GM18499 (cell line): ENCODE data around the gene PTPRM.
"Not testable (repeated sequence)": the region's sequence is repeated elsewhere in the genome, so short reads cannot be mapped to it uniquely, and the experiment has no call there.

Experiments
- ATAC-seq: cut with Tn5 transposase; IDR thresholded peaks from one replicate; pipeline ENCODE4 v1.9.1; 2021; ENCODE audit warnings: moderate number of reproducible peaks; ENCODE audit not compliant: insufficient read depth, unreplicated experiment

PTPRM gene

DNA sequence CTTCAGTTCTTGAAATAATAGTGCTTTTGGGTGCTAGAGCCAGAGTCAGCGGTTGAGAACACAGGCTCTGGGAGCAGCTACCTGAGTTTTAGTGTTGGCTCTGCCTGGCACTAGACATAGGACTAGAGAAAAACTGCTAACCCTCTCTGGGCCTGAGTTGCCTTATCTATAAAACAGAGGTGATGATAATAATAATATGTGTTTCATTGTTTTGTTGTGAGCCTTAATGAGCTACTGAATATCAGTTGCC, 391.7 kb downstream of the PTPRM start:
- no peak for ATAC-seq

DNA sequence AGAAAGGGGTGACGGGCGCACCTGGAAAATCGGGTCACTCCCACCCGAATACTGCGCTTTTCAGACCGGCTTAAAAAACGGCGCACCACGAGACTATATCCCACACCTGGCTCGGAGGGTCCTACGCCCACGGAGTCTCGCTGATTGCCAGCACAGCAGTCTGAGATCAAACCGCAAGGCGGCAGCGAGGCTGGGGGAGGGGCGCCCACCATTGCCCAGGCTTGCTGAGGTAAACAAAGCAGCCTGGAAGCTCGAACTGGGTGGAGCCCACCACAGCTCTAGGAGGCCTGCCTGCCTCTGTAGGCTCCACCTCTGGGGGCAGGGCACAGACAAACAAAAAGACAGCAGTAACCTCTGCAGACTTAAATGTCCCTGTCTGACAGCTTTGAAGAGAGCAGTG, 399.6 kb downstream of the PTPRM start:
- ATAC-seq, result not testable (repeated sequence)

DNA sequence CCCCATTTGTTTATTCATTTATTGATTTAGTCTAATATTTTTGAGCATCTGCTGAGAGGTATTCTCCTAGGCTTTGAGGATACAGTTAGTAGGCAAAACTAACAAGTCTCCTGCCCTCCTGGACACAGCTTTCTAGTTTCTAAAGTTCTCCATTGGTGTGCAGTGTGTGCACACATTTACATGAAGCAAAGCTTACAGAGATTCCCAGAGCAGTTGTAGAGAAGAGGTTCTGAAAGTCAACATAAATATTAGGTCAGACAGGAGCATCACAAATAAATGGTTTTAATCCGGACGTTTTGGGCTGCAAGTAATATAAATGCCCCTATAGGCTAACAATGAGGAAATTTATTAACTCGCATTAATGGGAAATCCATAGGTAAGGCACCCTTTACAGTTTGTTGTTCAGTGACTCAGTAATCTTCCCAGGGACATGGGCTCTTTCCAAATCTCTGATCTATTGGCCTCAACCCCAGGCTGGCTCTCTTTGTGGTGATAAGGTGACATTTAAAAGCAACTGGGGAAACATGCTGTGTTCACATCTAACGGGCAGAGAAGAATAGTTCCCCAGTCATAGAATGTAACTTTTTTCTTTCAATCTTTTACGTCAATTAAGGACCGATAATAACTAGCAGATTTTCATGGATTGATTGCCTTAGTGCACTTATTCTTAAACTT, 407.2 kb downstream of the PTPRM start:
- no peak for ATAC-seq

DNA sequence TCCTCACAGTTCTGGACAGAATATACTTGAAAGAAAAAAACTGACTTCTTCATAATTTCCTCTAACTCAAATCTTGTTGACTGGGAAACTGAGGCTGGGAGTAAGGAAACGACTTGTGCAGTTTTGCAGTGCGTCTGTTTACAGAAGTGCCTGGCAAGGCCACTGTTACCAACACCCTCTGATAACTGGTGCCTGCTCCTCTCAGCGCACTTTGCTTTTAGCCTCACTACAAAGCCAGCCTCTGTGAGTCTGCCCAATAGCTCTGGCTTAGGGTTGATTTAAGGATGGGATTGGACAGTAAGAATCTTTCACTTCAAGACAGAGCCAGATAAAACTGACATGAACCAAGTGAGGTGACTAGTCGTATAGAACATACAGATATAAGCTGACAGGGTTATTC, 410.8 kb downstream of the PTPRM start:
- ATAC-seq, result no peak

DNA sequence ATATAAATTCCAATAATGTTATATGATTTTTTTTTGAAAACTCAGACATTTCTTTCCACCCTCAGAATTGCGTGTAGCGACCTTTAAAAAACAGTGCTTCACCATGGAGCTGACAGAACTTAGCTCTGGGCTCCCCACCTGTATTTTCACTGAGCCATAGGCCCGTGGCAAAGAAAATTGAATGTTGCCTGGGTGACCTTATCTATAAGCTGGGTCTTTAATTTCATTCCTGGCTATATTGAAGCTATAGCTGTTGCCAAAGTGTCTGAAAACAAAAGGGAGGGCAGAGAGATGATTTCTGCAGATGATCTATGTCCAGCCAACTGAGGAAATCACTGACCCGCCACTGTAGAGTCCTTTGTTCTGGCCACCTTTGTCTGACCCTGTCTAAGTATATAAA, 411.7 kb downstream of the PTPRM start:
- ATAC-seq, result no peak

DNA sequence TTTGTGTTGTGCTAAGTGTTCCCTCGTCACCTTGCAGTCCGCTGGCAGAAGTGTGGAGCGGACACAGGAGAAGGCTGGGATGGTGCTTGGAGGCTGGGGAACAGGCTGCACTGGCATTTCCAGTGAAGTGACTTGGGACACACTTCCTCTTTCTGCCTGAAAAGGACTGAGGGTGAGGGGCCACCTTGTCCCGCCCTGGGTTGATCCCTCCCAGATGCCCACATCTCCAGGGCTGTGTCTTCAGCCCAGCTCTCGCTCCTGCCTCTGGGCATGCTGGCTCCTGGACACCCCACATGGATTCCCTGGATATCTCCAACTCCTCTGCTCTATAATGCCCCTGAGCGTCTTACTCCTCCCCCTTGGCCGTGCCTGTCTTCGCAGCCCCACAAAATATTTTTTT, 412.6 kb downstream of the PTPRM start:
- no peak for ATAC-seq

DNA sequence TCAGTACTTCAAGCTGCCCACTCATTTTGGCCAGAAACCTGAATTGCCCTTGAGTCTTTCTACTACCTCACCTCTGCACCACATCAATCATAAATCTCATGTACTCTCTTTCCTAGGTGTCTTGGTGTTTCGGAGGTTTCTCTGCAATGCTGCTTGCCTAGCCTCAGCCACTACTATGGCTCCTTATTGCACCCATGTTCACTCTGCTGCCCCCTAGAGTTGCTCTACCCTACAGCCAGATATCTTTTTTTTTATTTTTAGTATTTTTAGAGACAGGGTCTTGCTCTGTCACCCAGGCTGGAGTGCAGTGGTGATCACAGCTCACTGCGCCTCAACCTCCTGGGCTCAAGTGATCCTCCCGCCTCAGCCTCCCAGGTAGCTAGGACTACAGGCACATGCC, 413.0 kb downstream of the PTPRM start:
- ATAC-seq, result no peak

DNA sequence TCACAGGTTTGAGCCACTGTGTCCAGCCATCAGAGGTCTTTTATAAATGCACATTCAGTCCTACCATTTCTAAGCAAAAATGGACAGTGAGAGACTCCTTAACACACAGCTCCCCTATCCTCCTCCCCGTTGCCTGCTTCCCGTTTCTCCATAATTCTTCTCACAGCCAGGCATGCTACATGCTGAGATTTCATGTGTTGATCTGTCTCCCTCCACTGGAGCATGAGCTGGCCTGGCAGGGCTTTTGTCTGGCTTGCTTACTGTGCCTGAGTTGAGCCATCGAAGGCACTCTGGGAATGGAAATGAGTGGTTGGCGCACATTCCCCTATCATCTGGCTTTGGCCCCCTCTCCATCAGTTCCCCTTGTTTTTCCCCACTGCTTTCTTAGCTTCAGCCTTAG, 413.5 kb downstream of the PTPRM start:
- ATAC-seq, result no peak

DNA sequence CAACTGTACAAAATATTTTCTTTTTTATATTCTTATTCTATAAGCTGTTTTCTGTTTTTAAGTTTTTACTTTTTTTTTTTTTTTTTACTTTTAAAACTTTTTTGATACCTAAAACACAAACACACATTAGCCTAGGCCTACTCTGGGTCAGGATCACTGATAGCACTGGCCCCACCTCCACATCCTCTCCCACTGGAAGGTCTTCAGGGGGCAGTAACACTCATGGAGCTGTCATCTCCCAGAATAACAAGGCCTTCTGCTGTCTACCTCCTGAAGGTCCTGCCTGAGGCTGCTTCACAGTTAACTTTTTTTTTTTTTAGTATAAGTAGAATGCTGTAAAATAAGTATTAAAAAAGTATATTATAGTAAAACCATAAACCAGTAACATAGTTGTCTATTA, 415.1 kb downstream of the PTPRM start:
- no peak for ATAC-seq

DNA sequence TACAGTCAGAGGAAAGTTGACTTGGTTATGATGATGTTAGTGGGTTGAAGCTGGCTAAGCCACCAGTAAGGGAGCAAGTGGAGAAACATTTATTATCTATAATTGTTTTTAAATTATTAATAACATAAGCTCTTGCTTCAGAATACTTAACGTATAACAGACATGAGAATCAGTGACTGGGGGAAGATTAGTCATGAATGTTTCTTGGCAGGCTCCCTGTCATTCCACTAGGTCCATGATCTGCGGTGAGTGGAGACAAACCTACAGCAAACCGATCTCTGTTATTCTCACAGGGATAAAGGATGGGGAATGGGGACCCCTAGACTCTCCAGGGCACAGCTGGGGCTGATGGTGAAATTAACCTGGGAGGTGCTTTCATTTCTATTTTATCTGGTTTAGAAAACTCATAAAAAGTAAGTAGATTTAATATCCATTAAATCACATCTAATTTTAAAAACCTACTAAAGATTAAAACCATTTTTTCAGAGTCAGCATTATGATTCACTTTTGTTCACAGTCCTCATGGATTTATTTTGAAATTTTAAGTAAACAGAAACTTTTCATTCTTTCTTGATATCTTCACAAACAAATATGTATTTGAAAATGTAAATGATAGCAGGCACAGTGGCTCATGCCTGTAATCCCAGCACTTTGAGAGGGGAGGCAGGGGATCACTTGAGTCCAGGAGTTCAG, 420.3 kb downstream of the PTPRM start:
- no peak for ATAC-seq

DNA sequence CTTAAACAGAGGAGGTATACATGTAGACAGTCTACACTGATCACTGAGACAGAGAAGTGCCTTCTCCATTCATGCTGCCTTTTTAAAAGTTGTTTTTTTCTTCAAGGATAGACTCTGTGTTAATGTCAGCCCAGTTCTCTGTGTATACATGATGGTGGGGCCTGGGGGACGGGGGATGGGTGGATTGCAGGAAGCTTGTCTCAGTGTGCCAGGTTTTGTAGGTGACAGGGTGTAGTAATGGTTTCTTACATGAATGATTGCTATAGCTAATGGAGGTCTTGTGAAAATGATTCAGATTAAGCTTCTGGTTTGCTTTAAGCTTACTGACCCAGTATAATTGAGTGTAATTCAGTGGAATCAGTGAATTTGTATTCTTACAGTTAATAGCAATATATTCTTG, 423.6 kb downstream of the PTPRM start:
- ATAC-seq, result no peak

DNA sequence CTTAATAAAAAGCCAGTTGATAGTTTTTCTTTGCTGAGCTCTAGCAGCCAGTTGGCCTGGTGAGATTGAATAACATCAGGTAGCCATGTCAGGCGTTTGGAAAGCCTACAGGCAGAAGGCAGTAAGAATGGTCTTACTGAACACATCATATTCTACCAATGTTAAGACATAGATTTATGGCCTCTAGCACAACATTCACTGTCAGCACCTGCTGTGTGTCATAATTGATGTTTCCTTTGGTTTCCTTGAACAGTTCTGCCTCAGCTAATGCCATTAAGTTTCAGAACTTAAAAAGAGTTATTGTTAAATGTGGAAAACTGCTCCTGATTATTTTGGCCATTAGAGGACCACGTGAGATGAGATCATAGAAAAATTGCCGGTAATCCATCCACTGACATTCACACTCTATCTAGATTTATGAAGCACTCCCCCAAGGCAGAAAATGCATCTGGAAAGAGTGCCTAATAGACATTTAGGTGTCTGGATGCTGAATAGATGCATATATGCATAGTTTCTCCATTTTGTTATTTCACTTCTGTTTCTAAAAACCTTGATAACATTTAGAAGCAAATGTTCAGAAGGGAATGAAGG, 434.7 kb downstream of the PTPRM start:
- no peak for ATAC-seq

DNA sequence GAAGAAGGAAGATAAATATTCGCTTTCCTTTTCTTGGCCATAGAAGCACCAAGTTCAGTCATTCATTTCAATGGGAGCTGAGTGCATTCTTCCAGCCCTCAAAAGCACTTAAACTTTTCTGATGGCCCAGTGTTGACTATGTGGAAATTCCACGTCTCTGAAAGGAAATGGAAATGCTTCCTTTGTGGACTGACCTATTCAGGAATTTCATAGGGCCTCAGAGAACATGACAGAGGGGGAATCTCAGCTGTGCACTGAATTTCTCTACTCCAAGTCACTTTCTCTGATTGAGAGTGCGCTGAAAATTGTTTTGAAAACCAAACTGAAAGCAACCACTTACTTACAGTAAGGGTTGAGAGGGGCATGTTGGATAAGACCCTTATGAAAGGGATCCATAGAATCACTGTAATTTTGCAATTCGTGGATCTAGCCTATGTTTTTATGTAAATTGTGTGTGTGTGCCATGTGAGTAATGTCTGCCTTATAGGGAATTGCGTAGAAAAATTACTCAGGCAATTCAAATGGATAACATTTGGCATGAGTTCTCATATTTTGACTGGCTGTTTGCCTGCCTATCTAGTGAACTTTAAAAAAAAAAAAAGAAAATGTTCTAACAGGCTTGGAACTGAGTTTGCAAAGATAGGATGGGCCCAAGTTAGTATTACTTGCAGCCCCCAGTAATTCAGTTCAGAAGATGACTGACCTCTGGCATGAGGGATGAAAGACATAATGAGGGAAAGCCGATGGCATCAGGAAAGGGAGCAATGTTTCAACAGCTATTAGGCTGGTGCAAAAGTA, 437.0 kb downstream of the PTPRM start:
- ATAC-seq, result no peak

DNA sequence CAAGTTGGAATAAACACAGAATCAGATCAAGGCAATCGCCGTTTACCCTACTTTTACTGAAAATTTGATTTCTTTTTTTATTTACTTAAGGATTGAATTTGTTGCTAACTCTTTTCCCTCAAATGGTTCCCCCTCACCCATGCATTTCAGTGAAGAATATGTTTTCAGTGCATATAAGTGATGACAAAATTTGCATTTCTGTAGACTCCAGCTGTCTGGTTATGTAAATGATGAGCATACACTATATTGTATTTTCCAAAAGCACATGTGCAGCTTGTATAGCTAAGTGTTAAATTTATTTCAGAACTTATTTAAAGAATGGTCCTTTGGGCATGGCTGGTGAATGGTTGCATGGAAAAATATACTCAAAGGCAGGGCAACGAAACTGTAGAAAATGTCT, 437.7 kb downstream of the PTPRM start:
- no peak for ATAC-seq

DNA sequence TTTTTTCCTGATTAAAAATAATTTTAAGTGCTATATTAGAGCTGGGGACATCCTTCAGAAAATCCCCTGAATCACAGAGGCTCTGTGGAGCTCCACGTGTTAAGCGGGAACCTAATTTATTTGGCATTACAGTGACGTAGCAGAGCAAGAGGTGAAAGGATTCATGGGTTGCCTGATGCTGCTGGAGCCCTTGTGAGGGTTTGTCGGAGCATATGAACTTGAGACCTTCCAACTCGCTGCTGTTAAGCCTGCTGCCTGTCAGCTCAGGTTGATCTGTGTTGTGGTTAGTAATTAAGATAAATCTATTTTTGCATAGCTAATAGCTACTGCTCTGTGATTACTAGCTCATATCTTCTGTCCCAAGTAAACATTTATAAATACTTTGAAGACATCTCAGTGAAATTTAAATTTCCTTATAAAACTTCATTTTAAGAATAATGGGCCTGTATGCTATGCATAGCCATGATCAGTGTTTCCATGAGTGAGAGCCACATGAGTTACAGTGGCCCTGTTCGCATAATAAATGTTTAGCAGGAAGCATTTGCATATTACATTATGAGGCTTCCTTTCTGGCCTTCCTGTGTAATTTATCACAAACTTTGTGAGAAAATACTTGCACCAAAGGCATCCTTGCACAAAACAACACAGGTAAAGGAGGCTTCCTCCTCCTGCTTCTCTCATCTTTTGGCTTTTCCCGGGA, 438.9 kb downstream of the PTPRM start:
- ATAC-seq, result no peak

DNA sequence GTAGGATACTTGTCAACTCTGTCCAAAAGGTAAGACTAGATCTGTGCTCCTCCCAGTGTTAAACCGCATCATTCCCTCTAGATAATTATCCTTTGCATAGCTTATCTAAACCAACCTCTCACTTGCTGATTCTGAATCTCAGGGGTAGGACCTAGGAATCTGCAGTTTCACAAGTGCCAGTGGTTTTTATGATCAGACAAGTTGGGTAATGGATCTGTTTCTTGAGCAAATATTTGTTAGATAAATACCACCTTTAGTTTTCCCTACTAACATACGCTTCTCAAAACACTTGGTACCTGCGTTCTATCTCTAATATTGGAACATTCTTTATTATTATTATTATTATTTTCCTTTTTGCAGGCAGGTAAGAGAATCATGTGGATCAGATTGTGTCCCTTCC, 439.9 kb downstream of the PTPRM start:
- ATAC-seq, result no peak

DNA sequence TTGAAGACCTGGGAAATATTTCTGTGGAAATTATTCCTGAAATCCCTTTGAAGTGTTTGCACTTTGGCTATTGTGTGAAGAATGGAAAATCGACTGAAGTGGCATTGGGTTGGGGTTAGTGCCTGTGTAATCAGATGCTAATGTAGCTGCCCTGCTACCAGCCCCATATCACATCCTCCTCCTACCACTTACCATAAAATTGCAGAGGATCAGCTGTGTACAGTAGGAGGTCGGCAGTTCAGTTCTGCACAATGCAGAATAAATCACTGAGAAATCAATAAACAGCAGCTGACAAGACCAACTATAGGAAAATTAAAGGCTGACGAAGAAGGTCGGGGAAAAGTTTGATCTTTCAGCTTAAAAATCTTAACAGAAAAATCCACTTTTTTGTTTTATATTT, 440.9 kb downstream of the PTPRM start:
- ATAC-seq, result no peak

DNA sequence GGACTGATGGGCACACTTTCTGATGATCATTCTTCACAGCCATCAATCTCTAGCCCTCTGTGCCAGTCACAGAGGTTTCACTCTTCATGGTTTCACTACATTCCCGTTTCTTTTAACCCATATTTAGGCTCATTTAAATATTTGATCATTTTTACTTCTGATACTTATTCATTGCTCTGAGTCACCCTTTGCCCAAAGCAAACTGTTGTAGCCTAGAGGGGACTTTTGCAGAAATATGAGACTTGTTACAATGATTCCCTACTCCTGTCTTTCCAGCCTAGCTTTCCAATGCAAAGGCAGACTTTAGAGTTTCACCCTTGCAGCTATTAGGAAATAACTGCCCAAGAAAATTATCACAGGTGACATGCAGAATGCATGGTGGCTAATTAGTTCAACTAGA, 444.2 kb downstream of the PTPRM start:
- ATAC-seq, result no peak

DNA sequence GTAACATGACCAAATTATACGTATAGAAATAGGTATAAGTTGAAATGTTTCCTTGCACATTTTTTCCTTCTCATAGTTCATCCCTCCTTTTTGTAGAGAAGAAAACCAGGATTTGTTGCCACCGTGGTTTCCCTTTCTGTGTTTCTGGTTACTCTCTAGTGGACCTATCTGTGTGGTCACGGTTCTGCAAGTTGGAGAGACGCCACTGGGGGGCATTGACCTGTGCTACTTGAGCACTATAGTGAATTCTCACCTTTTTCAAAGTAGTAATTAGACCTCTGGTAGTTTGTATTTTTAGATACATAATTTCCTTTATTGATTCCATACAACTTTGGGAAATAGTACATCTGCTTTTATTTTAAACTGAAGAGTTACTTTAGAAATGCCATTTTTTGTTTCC, 444.8 kb downstream of the PTPRM start:
- ATAC-seq, result no peak

DNA sequence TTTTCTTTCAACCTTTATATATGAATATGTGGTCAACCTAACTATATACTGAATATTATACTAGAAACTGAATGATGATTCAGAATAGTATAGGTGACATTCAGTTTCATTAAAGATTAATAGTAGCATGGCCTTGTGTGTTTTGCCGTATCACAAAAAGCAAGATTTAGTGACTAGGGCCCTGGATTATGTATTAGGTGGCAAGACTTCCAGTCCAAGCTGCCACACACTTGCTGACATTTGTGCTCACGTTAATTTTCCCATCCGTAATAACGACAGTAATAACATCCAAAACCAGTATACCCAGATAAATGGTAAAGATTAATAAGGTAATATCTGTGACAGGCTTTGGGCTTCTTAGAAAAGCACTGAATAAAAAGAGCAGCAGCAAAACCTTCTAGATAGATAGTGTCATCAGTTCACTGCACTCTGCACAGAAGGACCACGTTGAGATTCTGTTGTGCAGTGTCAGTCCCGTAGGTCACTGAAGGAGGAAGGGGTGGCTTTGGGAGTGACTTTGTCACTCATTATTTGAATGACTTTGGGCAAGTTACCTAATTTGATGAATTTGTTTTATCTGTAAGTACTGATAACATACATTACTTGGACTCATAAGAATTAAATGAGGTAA, 451.7 kb downstream of the PTPRM start:
- ATAC-seq, result no peak
